Occipital lobe (tissue), 2 donors: Measurements from ENCODE around the gene RAB3C. TPM values are rescaled to one million over a fixed set of nuclear protein-coding genes. Genes with fewer than 3 reads are reported as not detected.

Experiments used
- DNase-seq: peaks from one replicate; lab custom pipeline; 2025; lab: John Stamatoyannopoulos, UW
- total RNA-seq: library from RNA; depleted of rRNA; stranded (reverse); fragments of >200 nt; gene quantifications from one replicate; pipeline ENCODE4 v1.2.3, GENCODE V29; 2014

Gene RAB3C
- total RNA-seq, 1 donor from 2014 or later: 38.1 TPM

DNA sequence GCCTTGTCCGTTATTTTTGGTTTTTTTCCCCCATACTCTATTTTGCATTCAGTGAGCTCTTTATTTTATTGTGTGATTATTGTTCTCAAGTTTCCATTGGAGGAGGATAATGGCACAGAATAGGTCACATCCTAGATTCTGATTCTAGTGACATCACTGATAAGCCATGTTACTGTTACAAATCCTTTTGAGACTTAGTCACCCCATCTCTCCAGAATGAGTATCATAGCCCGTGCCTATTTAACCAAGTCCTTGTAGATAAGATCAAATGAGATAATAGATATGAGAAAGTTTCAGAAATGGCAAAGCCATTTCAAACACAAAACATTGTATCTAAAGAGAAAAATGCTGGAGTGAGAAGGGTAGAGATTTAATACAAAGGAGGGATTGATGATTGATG lies 242.6 kb downstream of the RAB3C start:
- no peak for DNase-seq

DNA sequence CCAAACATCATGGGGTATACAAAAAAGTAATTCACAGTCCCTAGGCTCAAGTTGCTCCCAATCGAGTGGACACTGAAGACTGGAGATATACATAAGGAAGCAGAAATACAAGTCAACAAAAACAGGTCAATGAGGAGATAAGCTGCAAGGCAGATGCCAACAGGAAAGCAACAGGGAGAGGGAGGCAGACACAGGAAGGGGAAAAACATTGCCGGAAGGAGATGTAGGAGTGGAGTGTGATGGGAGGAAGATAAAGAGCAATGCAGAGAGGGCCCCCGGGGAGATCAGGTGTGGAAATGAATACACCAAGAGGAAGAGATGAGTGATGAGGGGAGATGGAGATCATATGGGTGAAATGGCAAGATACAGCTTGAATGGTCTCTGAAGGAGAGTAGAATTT lies 243.0 kb downstream of the RAB3C start:
- no peak for DNase-seq

DNA sequence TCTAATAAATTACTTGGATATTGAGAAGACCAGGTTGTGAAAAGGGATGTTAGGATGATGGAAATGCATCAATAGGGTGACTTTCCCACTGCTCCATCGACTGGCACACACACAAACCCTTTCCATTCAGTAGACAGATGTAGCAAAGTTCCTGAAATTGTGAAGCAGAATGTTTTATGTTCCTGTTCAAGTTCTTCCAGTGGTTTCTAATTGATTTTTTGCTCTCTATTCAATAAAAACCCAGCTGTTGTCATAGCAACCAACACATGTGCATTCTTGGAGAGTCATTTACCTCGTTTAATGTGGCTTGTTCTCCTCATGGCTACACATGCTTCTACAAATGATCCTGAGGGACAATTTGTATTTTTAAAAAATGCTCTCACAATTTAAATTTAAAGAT lies 244.6 kb downstream of the RAB3C start:
- no peak for DNase-seq

DNA sequence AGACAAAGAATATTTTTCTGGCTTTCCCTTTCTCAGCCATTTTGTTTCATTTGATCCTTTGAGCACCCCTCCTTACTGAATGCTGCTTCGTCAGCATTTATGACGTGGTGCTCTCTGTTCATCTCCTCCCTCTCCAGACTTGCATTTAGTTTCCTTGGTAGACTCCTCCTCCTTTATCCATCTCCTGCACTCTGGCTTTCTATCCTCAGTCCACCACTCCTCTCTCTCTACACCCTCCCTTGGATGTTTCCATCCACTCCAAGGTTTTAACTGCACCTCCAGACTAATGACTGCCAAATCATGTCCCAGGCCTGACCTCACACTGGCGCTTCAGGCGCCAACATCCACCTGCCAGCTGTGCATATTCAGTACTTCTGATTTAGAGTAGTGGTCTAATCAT lies 245.4 kb downstream of the RAB3C start:
- no peak for DNase-seq

DNA sequence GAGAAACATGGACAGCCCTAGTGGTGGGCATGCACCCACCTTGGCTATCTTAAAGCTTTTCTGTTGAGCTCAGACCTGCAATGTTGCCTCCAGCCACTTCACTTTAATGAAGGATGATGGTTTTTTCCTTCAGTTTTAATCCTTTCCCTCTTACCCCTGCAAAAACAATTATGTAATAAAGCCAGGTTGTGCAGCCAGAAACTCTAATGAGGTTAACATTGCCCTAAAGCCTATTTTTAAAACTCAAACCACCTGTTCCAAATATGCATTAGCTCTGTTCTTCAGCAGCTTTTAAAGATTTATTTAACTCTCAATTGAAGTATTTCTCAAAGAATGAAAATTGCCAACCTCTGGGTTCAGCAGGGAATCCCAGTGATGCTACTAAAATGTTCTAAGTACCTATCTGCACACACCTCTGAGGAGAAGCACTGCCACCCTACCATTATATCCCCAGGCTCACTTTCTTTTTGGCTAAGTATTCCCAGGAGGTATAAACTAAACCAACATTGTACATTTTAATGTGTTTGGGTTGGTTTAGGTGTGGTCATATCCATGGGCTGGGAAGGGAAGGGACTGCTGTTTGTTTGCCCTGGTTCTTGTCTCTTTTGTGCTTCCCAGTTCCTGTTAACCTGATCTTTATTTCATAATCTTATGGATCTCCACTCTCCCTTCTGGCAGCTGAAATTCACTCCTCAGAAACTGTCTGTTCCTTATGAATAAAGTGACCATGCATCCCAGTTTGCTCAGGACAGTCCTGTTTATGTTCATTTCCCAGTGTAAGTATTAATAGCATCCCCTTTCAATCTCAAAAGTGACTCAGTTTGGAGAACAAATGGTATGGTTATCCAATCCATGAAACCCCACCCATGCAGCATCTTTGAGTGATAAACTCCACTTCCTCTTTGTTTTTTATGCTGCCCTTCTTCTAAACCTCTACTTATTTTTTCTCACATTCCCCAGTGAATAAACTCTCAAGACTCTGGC lies 251.7 kb downstream of the RAB3C start:
- DNase-seq: no peak

DNA sequence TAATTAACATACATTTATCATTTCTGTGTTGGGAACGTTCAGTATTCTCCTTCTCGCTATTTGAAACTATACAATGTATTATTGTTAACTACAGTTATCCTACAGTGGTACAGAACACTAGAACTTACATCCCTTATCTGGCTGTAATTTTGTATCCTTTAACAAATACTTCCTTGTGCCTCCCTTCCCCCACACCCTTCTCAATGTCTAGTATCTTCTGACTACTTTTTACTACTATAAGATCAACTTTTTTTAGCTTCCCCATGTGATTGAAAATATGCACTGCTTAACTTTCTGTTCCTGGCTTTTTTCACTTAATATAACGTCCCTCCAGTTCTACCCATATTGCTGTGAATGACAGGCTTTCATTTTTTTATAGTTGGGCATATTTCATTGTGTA lies 253.5 kb downstream of the RAB3C start:
- no peak for DNase-seq

DNA sequence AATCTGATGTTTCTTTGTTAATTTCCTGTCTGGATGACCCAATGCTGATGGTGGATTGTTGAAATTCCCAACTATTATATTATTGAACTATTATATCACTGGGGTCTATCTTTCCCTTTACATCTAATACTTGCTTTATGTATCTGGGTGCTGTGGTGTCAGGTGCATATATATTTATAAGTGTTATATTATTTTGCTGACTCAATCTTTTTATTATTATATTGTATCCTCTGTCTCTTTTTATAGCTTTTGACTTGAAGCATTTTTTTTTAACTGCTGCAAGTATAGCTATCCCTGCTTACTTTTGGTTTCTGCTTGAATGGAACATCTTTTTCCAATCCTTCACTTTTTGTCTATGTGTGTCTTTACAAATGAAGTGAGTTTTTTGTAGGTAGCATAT lies 255.9 kb downstream of the RAB3C start:
- DNase-seq: no peak

DNA sequence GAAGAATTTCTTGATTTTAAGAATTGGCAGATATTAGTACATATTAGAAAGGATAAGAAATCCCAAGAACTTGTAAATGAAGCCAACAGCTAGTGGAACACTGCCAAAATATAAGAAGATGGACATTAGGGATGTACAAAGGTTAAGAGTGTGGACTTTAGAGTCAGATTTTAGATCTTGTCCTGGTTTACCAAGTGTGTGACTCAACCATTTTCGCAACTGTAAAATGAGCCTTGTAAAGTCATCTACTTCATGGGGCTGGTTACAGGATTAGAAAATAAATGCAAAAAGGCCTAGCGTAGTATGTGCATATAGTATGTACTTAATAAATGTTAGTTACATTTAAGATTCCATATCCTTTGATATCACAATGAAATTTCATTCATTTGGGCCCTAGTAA lies 260.0 kb downstream of the RAB3C start:
- no peak for DNase-seq

DNA sequence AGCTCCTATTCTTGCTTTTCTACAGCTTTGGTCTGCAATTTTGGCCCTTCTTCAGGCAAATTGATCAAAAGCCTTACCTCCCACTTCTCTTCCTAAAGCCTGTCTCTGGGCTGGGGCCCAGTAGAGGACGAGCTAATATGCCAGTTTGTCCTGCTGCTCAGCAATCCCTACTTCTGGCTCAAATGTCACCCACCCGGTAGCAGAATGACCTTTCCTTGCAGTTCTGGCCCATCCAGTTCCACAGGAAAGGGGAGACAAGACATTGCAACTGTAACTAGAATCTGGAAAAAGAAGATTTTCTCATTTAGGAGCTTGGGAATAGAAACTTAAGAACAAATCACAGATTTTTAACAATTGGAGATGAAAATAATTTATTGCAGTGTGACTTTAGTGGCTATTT lies 261.5 kb downstream of the RAB3C start:
- no peak for DNase-seq

DNA sequence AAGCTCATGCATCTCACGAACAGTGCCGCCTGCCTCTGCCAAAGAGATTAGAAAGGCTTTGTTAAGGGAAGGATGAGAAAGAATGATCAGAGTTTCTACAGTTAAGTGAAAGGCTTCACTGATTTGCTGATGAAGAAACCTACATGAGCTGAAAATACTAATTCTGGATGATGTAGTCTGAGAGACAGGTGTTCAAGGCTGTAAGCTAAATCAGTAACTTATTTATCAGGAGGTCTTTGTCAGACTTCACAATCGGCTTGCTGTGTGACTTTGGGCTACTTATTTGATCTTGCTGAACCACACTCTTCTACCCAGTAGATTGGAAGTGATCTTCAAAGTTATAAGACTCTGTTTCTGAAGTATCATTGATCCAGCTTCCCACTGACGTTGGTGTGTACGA lies 264.2 kb downstream of the RAB3C start:
- DNase-seq: no peak

DNA sequence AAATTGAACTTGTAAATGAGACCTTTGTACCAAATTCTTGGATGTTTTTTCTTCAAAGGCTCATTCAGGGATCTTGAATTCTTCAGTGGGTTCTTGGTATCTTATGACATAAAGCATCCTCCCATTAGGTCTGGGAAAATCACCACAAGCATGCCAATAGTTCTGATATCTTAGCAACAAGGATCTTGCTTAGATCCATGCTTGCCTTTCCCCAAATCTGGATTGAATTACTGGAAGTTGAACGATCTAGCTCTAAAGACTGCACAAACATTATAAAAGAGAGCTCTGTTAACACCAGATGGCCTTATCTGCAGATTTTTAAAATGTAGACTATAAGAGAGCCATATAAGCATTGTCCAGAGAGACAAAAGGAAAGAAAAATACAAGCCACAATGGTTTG lies 266.3 kb downstream of the RAB3C start:
- DNase-seq: no peak

DNA sequence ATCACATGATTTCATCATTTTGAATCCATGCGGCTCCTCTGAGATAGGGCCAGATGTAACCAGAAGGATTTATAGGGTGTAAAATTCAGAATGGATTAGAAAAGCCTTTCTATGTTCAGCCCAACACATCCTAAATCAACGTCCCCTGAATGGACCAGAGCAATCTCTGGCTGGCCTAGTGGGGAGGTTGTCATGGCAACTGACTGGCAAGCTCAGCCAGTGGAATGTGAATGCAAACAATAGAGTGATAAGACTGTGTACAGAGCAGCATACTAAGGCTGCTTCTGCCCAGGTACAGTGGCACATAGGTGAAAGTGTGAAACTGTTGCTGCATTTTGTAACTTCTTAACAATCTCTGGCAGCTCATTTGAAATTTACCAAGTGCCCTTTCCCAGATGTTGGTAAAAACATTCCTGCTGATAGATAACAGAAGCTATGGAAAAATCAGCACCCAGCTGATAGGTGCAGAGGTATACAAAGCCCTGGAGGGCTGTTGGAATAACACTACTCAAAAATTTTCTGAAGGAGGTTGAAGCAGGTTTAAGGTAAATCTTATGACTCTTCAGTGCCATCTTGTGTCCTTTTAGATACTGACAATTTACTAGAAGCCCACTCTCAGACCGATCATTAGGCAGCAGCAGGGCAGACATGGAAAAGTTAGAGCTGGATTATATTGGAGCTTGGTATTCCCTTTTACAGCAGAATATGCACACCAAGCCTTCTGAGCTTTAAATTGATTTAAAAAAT lies 267.2 kb downstream of the RAB3C start:
- peak; percentile 9 for DNase-seq

DNA sequence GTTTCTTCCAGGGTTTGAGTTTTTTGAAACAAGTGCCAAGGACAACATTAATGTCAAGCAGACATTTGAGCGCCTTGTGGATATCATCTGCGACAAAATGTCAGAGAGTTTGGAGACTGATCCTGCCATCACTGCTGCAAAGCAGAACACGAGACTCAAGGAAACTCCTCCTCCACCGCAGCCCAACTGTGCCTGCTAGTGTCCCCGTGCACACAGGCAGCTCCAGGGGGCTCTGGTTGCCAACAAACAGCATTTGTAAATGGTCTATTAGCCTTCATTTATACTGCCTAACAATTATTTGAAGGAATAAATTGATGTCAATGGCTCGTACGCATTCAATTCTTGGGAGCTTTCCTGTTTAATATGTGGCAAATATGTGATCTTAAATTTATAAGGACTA lies 268.3 kb downstream of the RAB3C start:
- no peak for DNase-seq

DNA sequence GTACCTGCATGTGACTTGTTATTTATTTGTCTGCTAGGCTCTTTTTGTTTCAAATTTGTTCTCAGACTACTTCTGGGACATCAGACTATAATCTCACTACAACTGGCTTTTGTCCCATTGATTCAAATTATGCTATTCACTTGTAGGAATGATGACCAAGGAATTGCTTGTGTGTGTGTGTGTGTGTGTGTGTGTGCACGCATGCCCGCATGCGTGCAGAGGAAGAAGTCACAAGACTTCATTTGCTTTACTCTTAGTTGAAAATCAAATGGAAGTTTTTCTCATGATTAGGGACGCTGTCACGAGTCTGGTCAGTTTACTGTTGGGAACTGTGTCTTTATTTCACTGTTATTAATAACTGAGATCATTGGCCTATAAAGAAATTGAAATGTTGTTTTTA lies 268.7 kb downstream of the RAB3C start:
- DNase-seq: no peak

DNA sequence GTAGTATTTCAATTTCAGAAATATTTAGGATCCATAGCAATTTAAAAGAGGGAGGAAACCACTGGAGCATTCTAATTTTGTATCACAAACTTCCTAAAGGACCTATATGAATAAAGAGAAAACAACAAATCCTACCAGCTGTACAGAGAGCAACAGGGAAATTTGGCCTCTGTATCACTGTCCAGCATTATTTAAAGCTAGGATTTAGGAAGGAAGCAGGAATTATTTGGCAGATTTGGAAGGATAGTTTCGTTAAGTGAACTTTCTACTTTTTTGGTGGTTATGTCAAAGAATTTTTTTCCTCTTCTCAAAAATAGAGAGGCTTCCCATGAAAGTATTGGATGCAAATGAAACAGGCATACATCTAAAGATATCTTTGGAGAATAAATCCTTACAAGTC lies 269.7 kb downstream of the RAB3C start:
- DNase-seq: no peak

DNA sequence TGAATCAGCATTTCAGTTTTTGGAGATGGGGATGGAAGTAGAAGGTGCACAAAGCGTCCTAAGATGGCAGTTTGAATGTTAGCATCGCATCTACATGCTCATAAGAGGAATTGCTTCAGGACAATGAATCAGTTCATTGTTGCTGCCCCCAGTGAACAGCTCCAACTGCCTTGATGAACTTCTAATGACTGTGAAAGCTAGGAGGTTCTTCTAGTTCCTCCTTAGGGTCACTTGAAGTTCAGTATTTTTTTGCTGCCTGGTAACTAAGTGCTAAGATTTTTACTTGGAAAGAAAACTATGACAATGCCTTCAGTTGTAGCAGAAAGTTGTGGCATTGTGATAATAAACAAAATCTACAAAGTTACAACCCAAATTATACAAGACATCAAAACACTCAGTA lies 271.6 kb downstream of the RAB3C start:
- DNase-seq: no peak

DNA sequence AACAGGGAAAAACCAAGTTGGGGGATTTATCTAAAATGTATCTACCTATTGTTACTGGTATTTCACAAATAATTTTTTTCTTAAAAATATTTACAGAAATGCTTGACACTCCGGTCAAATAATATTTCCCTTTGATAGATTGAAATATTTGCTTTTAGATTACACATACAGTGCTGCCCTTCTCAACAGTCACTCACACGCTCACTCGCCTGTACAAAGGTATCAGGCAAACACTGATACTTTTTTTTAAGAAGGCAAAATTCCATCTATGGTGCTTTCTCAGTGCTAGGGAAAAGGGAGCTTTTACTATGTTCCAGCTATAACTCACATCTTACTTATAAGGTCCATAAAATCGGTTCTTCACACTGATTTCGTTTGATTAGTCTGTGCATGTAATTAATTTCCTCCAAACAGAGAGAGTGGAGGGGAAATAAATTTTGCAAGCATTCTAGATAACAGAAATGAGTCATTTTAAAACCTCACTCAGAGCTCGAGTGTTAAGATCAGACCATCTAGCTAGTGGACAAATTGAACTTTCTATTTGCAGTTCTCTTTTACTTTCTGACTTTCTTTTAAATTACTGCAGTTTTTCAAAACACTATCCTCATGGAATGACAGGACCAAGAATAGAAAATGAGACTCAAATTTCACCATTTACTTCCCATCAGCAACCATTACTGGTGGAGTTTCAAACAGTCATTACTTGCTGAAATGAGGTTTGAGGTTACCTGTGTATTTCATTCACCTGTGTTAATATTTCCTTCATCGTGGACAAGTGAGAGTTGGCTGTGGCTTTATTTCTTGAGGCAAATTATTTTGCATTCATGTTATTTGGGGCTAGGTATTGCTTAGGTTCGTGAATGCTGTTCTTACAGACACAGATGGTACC lies 273.2 kb downstream of the RAB3C start:
- no peak for DNase-seq

DNA sequence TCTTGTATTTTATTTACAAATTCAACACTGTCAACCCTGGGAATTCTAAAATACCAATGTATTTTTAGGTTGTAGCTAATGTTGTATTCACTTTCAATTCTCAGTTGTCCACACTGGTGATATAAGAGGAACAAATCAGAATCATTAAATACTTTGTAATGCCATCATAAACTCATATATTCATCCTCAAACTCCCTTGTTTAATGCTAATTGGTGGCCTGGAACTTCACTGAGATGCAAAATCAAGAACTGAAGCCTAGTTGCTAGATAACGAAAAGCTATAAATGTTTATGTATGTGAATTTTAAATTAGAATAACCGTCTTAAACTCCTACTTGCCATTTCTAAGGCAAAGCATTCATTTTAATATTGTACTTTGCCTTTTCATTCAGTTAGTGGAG lies 274.7 kb downstream of the RAB3C start:
- no peak for DNase-seq

DNA sequence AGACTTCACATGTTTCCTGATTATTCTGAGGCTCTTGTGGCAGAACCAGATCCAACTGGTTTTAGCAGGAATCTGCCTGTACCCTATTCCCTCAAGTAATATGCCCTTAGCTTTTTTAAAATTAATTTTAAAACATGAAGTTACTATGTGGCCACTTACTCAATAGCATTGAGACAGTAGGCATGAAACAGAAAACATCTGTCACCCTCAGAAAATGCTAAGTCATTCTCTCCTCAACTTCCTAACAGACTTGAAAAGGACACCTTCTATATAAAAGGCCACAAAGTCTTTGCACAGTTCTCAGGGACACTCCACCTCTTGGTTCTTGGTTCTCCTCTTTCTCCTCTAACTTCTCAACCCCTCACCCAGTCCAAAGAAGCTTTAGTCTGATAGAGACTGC lies 277.8 kb downstream of the RAB3C start:
- DNase-seq: no peak

DNA sequence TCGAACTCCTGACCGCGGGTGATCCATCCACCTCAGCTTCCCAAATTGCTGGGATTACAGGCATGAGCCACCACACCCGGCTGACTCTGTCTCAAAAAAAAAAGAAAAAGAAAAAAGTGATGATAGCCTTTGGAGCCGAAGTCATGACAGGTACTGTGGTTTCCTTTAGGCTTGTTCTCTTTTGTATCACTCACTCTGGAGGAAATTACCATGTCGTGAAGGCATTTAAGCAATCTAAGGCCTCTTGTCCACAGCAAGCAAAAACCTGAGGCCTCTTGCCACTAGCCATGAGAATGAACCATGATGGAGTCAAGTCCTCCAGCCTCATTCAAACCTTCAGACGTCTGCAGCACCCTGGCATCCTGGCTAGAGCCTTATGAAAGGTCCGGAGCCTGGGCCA lies 286.1 kb downstream of the RAB3C start:
- DNase-seq: no peak

DNA sequence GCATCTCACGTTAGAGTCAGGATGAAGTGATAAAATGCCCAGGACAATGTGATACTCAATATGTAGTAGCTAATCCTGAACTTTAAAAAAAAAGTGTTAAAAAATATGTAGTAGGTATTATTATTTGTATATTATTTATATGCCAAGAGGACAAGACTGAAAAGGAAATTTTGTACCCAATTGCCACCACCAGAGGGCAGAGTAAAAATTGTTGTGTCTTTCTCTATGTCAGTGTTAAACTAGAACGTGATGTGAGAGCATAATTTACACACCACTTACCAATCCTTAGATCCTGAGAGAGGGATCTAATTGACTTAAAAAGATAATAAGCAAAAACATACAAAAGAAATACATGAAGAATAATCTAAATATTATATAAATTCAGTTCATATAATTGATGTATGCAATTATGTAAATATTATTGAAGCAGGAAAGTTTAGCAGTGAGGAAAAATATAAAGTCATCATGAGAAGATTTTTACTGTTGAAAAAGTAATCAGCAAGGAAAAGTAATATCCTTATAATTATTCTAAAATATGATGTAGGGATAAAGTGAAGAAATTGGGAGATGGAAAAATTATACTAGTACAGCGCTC lies 288.9 kb downstream of the RAB3C start:
- DNase-seq: no peak
